Stimulated activated CD4-positive, alpha-beta T cell treated with anti-CD3 and anti-CD28 coated beads, Interleukin-15, amount 100 ng/mL, for 48 hours (primary cell): ENCODE results near the gene FRG2.
"Not testable (repeated sequence)": the region's sequence is repeated elsewhere in the genome, so short reads cannot be mapped to it uniquely, and the experiment has no call there.

ENCODE experiments used
- DNase-seq, 2 donors: peaks; one replicate each; pipeline ENCODE4 v3.0.0-alpha.2; 2020; ENCODE audit warnings: low read depth in 2 of 2

Gene FRG2

GRCh38 chr4:190016369-190017289 is 10.4 kb downstream of the FRG2 start:
- DNase-seq: no peak

GRCh38 chr4:190015538-190016368 is 11.3 kb downstream of the FRG2 start:
- DNase-seq: no peak

- no peak for DNase-seq
Measured at GRCh38 chr4:190014771-190015537, 12.1 kb downstream of the FRG2 start.

GRCh38 chr4:189989941-189990340 is 37.1 kb downstream of the FRG2 start:
- not testable (repeated sequence) for DNase-seq

- DNase-seq: no peak
Measured at GRCh38 chr4:189988877-189989431, 38.1 kb downstream of the FRG2 start.

GRCh38 chr4:189985651-189986243 is 41.3 kb downstream of the FRG2 start:
- not testable (repeated sequence) for DNase-seq

- not testable (repeated sequence) for DNase-seq
Measured at GRCh38 chr4:189984661-189985060, 42.4 kb downstream of the FRG2 start.

GRCh38 chr4:189983916-189984526 is 43.0 kb downstream of the FRG2 start:
- DNase-seq: not testable (repeated sequence)

- DNase-seq: no peak
Measured at GRCh38 chr4:189981970-189982369, 45.1 kb downstream of the FRG2 start.

- not testable (repeated sequence) for DNase-seq
Measured at GRCh38 chr4:189980292-189980691, 46.8 kb downstream of the FRG2 start.

- no peak for DNase-seq
Measured at GRCh38 chr4:189979196-189980047, 47.6 kb downstream of the FRG2 start.
